ES-I3 (cell line): ENCODE measurements around the gene NEURL4.
"Not testable (repeated sequence)": the region's sequence is repeated elsewhere in the genome, so short reads cannot be mapped to it uniquely, and the experiment has no call there.

Experiments used
- H3K36me3 ChIP-seq: 2 replicates; pipeline ENCODE4 v1.6.1; 2013; ENCODE audit warnings: mild to moderate bottlenecking, low read length, control low read depth, moderate library complexity; ENCODE audit not compliant: insufficient read depth
- H3K4me1 ChIP-seq: 2 replicates; pipeline ENCODE4 v1.6.1; 2013; ENCODE audit warnings: mild to moderate bottlenecking, control low read depth, low read length; ENCODE audit not compliant: insufficient read depth
- H3K9ac ChIP-seq: 2 replicates; pipeline ENCODE4 v1.6.1; 2013; ENCODE audit warnings: low read depth, mild to moderate bottlenecking, low read length, moderate library complexity
- H3K9me3 ChIP-seq: 2 replicates; pipeline ENCODE4 v1.6.1; 2013; ENCODE audit warnings: mild to moderate bottlenecking, low read length, moderate library complexity; ENCODE audit not compliant: control insufficient read depth, insufficient read depth

Gene NEURL4

GRCh38 chr17:7335765-7336164 is 6.6 kb upstream of the NEURL4 start:
- H3K4me1 ChIP-seq, H3K9me3 ChIP-seq, H3K9ac ChIP-seq, H3K36me3 ChIP-seq: not testable (repeated sequence)

GRCh38 chr17:7334938-7335538 is 5.9 kb upstream of the NEURL4 start:
- no peak overlapping the region for H3K9ac ChIP-seq
- H3K9me3 ChIP-seq: no peaks in the 10 kb centered on the region
- H3K36me3 ChIP-seq: no peaks in the 10 kb centered on the region
- H3K4me1 ChIP-seq: peaks cover 6% of the 10 kb centered on the region; the same call in 1 of the 2 replicates

DNA sequence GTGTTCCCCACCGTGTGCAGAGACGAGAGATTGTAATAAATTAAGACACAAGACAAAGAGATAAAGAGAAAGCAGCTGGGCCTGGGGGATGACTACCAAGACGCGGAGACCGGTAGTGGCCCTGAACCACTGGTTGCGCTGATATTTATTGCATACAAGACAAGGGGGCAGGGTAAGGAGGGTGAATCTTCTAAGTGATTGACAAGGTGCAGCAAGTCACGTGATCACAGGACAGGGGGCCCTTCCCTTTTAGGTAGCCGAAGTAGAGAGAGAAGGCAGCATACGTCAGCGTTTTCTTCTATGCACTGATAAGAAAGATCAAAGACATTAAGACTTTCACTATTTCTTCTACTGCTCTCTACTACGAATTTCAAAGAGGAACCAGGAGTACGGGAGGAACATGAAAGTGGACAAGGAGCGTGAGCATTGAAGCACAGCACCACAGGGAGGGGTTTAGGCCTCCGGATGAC is 3.5 kb upstream of the NEURL4 start:
- not testable (repeated sequence) for H3K4me1 ChIP-seq, H3K36me3 ChIP-seq, H3K9ac ChIP-seq, H3K9me3 ChIP-seq

DNA sequence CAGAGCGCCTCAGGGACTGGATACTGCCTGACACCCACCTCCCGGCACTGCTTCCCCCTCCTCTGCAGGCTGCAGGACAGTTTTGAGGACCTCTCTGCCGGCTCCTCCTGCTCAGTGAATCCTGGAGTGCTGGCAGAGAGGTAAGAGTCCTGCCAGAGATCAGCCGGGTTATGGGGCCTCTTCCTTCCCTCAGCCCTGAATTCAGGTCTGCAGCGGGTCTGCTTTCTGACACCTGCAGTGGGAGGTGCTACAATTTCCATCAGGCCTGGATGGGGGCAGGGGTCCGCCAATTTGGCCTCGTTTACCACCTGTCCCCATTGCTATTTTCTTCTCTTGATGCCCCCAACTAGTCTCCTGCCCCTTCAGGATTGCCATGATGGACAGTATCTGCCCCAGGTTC is 3.0 kb upstream of the NEURL4 start:
- peaks cover 6% of the 10 kb centered on the region for H3K4me1 ChIP-seq
- no peak overlapping the region for H3K9ac ChIP-seq

DNA sequence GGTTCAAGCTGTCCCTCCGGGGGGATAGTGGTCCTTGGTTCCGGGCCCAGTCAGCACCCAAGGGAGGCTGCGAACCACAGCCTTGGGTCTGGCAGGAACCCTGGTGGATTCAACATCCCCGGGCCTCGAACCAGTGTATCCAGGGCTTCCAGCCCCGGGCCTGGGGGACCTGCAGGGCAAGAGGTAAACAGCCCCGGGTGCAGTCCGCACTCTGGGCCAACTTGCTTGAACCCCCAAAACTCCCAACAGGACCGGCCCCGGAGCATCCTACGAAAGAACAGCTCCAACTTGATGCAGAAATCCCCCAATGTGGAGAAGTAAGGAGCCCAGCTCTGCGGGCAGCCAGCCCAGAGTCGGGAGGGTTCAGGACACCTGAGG is 1.5 kb upstream of the NEURL4 start:
- Histone ChIP-seq H3K9ac (peak overlapping the region; percentile 83), H3K36me3 (peaks cover 8% of the 10 kb centered on the region; the same call in 1 of the 2 replicates), H3K4me1 (peaks cover 4% of the 10 kb centered on the region), H3K9me3 (no peaks in the 10 kb centered on the region)

More for the DNA sequence above, 3.0 kb upstream of the NEURL4 start:
- H3K36me3 ChIP-seq: no peaks in the 10 kb centered on the region
- no peaks in the 10 kb centered on the region for H3K9me3 ChIP-seq

DNA sequence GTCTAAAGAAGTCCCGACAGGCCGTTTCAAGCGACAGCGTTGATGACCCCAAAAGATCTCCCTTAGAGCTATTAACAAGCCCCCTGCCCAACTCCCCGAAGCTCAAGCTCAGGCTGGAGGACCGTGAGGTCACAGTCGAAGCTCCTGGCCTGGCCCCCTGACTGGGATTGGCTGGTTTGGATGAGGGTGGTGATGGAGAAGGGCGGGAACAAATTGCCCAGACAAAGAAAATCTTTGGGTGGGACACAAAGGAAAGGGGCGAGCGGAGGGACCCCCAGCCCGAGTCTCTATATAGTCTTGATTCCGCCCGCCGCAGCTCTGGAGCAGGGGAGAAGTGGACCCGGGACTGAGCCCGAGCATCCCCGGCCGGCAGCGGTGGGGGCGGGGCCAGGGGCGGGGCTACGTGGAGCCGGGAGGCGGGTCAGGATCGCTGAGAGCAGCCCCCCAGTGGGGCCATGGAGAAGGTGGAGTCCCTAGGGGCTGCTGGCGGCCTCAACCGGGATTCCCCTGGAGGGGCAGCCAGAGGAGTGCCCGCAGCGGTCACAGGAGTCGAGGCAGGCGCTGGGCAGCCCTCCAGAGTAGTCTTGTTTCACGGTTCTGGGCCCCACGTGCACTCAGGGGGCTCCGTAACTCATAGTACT is 982 bp upstream of the NEURL4 start:
- no peaks in the 10 kb centered on the region for H3K9me3 ChIP-seq
- peak overlapping the region; percentile 83 for H3K9ac ChIP-seq
- peaks cover 12% of the 10 kb centered on the region; the same call in 1 of the 2 replicates for H3K36me3 ChIP-seq
- peaks cover 4% of the 10 kb centered on the region for H3K4me1 ChIP-seq

- Histone ChIP-seq H3K9me3 (no peaks in the 10 kb centered on the region), H3K36me3 (peaks cover 12% of the 10 kb centered on the region; the same call in 1 of the 2 replicates), H3K4me1 (peaks cover 4% of the 10 kb centered on the region), H3K9ac (peak overlapping the region; percentile 83)
These were observed 350 bp upstream of the NEURL4 start for GRCh38 chr17:7329374-7329996.

- Histone ChIP-seq H3K9me3 (no peaks in the 10 kb centered on the region), H3K4me1 (peaks cover 4% of the 10 kb centered on the region), H3K9ac (peak overlapping the region; percentile 64; the same call in 1 of the 2 replicates), H3K36me3 (peaks cover 19% of the 10 kb centered on the region)
These were observed 1.1 kb downstream of the NEURL4 start for GRCh38 chr17:7328009-7328408.

DNA sequence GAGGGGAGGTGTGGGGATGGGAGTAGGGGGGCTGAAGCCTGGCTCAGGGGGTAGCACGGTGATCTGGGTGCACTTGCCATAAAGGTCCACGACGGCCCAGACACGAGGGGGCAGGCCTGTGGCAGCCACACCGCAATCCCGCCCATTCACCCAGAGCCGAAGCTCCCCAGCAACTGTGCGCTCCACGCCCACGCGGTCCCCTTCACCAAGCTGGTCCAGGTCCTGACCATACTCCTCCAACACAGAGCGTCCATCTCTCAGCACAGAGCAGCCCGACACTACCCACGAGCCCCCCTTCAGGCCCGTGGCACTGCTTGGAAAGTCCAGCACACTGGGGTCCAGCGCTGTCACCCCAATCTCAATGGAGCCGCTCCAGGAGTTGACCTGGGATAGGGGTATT is 1.6 kb downstream of the NEURL4 start:
- Histone ChIP-seq H3K4me1 (peaks cover 4% of the 10 kb centered on the region), H3K9ac (no peak overlapping the region), H3K36me3 (peaks cover 21% of the 10 kb centered on the region), H3K9me3 (no peaks in the 10 kb centered on the region)

GRCh38 chr17:7327056-7327455 is 2.1 kb downstream of the NEURL4 start:
- H3K4me1 ChIP-seq: peaks cover 4% of the 10 kb centered on the region
- peaks cover 21% of the 10 kb centered on the region for H3K36me3 ChIP-seq
- H3K9me3 ChIP-seq: no peaks in the 10 kb centered on the region
- H3K9ac ChIP-seq: no peak overlapping the region

- Histone ChIP-seq H3K9ac (no peak overlapping the region), H3K4me1 (peaks cover 4% of the 10 kb centered on the region), H3K9me3 (no peaks in the 10 kb centered on the region), H3K36me3 (peaks cover 21% of the 10 kb centered on the region)
These were observed 2.9 kb downstream of the NEURL4 start for GRCh38 chr17:7326186-7326585.

- H3K4me1 ChIP-seq: peaks cover 4% of the 10 kb centered on the region
- no peak overlapping the region for H3K9ac ChIP-seq
- H3K9me3 ChIP-seq: no peaks in the 10 kb centered on the region
- peaks cover 29% of the 10 kb centered on the region for H3K36me3 ChIP-seq
These were observed 4.1 kb downstream of the NEURL4 start for GRCh38 chr17:7325031-7325528.

DNA sequence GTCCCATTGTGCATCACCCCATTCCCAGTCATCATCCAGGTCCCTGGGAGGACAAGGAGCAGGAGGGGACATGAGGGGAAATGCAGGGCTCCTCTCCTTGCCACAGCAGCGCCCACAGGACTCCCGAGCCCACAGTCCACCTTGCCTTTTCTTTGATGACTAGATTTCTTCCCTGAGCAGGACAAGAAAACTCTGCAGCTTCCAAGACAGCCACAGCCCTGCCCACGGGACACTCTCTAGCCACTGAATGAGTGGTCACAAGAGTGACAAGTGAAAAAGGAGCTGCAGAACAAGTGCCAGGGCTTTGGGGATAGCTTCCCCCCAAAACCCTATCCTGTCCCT is 4.7 kb downstream of the NEURL4 start:
- Histone ChIP-seq H3K36me3 (peaks cover 30% of the 10 kb centered on the region), H3K9me3 (no peaks in the 10 kb centered on the region), H3K4me1 (peaks cover 4% of the 10 kb centered on the region), H3K9ac (no peak overlapping the region)

DNA sequence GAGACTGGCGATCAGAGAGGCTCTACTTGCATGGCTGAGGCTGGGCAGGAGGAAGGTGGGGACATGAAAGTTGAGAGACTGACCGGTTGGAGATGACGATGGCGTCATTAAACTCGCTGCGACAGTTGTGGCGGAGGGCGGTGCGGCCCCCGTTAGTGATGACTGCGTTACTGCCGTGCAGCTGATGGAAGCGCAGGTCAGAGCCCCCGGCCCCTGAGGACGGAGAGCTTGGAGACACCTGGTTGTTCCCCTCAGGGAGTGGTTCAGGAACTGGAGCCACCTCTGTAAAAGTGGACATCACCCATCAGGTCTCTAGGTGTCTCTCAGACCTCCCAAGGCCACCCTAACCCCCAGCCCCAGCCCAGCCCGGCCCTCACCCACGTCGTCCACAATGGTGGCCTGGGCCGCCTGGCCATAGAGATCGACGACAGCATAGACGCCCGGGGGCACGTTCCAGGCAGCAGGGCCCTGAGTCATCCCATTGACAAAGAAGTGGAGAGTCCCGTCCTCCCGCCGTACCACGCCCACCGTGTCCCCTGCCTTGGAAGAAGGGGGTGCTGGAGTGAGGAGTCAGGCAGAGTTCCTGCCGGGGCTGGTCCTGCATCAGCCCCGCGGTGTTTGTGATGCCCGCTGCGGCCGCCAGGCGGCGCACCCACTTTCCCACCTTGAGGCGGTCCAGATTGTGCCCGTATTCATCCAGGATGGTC is 5.3 kb downstream of the NEURL4 start:
- H3K4me1 ChIP-seq: peaks cover 4% of the 10 kb centered on the region
- H3K36me3 ChIP-seq: peaks cover 30% of the 10 kb centered on the region
- no peak overlapping the region for H3K9ac ChIP-seq
- H3K9me3 ChIP-seq: no peaks in the 10 kb centered on the region
